ENCODE results near the gene RIC3.

DNA sequence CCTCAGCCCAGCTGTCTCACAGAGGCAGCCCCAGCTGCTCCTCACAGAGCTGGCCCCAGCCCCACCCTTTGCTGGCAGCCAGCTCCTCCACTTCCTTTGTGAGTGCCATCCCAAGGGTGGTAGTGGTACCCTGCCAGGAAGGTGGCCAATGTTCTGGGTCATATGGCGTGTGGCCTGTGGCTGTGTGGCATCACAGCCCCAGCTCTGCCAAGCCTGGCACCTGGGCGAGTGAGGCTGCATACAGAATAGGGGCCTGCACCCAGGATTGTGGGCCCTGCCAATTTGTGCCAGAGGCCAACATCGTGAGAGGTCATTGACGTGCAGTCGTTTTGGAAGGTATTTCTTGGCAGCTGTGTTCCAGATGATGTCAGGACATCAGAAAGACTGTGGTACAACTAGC lies 77.1 kb downstream of the RIC3 start:
- TF ChIP-seq POLR2A (IDR thresholded peaks at IDR 0.05): no peak
- TF ChIP-seq, protein P1, sequence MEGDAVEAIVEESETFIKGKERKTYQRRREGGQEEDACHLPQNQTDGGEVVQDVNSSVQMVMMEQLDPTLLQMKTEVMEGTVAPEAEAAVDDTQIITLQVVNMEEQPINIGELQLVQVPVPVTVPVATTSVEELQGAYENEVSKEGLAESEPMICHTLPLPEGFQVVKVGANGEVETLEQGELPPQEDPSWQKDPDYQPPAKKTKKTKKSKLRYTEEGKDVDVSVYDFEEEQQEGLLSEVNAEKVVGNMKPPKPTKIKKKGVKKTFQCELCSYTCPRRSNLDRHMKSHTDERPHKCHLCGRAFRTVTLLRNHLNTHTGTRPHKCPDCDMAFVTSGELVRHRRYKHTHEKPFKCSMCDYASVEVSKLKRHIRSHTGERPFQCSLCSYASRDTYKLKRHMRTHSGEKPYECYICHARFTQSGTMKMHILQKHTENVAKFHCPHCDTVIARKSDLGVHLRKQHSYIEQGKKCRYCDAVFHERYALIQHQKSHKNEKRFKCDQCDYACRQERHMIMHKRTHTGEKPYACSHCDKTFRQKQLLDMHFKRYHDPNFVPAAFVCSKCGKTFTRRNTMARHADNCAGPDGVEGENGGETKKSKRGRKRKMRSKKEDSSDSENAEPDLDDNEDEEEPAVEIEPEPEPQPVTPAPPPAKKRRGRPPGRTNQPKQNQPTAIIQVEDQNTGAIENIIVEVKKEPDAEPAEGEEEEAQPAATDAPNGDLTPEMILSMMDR (IDR thresholded peaks at IDR 0.05): no peak

Measured in esophagus squamous epithelium (tissue), 4 donors.